ENCODE results near the gene ARHGAP8.

Gene ARHGAP8

DNA sequence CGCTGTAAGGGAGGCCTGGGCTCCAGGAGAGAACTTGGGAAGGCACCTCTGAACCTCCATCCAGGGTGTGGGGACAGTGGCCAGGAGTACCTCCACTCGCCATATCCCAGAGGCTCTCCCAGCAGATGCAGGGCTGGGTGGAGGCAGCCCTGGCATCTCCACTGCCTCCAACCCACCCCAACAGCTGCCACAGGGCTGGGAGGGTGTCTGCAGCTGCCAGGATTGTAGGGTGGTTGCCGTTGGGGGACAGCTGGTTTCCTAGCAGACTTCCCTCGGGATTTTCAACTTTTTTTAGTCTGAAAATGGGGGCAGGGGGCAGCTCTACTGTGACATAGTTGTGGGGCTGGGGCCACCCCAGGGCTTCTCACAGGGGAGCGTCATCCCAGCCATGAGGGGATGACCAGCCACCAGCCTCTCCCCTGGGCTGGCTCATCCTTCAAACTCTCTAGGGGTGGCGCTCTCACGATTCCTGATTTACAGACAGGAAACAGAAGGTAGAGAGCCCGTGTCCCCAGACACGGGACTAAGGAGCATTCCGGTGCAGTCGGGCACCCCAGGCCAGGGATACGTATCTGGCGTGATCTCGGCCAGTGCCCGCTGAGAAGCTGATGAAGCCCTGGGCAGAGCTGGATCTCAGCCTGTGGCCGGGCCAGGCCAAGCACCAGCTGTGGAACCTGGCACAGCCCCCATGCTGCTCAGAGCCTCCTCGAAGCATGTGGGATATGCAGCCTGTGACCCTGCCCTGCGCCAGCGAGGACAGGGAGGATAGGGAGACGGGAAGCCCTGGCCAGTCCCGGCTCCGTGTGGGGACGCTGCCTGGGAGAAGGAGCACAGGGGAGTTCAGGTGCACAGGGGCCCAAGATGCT, 40.5 kb upstream of the ARHGAP8 start:
- H3K27me3 ChIP-seq (ENCODE audit: insufficient read depth, poor library complexity, severe bottlenecking) = no peaks in the 10 kb centered on the region
- TF ChIP-seq GABPA (IDR thresholded peaks at IDR 0.05; ENCODE audit: low read depth) = no peak
- no peak for DNase-seq (ENCODE audit: low read depth in 1 of 2, low spot score in 1 of 2)
- no peak overlapping the region for H3K27ac ChIP-seq (replicated peaks)
- H3K4me3 ChIP-seq (replicated peaks; ENCODE audit: insufficient read depth, low read length) = no peak overlapping the region

- H3K27ac ChIP-seq (replicated peaks) = no peak overlapping the region
- no peak overlapping the region for H3K4me3 ChIP-seq (replicated peaks; ENCODE audit: insufficient read depth, low read length)
- H3K27me3 ChIP-seq (ENCODE audit: insufficient read depth, poor library complexity, severe bottlenecking) = no peaks in the 10 kb centered on the region
- TF ChIP-seq GABPA (IDR thresholded peaks at IDR 0.05; ENCODE audit: low read depth) (no peak), POLR2AphosphoS5 (IDR thresholded peaks at IDR 0.05; ENCODE audit: low read depth) (no peak), REST (IDR thresholded peaks at IDR 0.05; ENCODE audit: insufficient replicate concordance, low read depth) (no peak), SPI1 (IDR thresholded peaks at IDR 0.05; ENCODE audit: borderline replicate concordance, low read depth) (no peak)
- TF ChIP-seq, protein P1, sequence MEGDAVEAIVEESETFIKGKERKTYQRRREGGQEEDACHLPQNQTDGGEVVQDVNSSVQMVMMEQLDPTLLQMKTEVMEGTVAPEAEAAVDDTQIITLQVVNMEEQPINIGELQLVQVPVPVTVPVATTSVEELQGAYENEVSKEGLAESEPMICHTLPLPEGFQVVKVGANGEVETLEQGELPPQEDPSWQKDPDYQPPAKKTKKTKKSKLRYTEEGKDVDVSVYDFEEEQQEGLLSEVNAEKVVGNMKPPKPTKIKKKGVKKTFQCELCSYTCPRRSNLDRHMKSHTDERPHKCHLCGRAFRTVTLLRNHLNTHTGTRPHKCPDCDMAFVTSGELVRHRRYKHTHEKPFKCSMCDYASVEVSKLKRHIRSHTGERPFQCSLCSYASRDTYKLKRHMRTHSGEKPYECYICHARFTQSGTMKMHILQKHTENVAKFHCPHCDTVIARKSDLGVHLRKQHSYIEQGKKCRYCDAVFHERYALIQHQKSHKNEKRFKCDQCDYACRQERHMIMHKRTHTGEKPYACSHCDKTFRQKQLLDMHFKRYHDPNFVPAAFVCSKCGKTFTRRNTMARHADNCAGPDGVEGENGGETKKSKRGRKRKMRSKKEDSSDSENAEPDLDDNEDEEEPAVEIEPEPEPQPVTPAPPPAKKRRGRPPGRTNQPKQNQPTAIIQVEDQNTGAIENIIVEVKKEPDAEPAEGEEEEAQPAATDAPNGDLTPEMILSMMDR (IDR thresholded peaks at IDR 0.05; ENCODE audit: insufficient read depth, low read length) = no peak
- DNase-seq (ENCODE audit: low read depth in 1 of 2, low spot score in 1 of 2) = no peak
These were observed 39.4 kb upstream of the ARHGAP8 start for GRCh38 chr22:44712962-44713361.

- TF ChIP-seq GABPA (IDR thresholded peaks at IDR 0.05; ENCODE audit: low read depth) (no peak), POLR2AphosphoS5 (IDR thresholded peaks at IDR 0.05; ENCODE audit: low read depth) (no peak), REST (IDR thresholded peaks at IDR 0.05; ENCODE audit: insufficient replicate concordance, low read depth) (no peak), SPI1 (IDR thresholded peaks at IDR 0.05; ENCODE audit: borderline replicate concordance, low read depth) (no peak)
- TF ChIP-seq, protein P1 (IDR thresholded peaks at IDR 0.05; ENCODE audit: insufficient read depth, low read length) = no peak
- no peak overlapping the region for H3K27ac ChIP-seq (replicated peaks)
- H3K27me3 ChIP-seq (ENCODE audit: insufficient read depth, poor library complexity, severe bottlenecking) = no peaks in the 10 kb centered on the region
- no peak for DNase-seq (ENCODE audit: low read depth in 1 of 2, low spot score in 1 of 2)
- H3K4me3 ChIP-seq (replicated peaks; ENCODE audit: insufficient read depth, low read length) = no peak overlapping the region
These were observed 37.5 kb upstream of the ARHGAP8 start for GRCh38 chr22:44714703-44715350.

DNA sequence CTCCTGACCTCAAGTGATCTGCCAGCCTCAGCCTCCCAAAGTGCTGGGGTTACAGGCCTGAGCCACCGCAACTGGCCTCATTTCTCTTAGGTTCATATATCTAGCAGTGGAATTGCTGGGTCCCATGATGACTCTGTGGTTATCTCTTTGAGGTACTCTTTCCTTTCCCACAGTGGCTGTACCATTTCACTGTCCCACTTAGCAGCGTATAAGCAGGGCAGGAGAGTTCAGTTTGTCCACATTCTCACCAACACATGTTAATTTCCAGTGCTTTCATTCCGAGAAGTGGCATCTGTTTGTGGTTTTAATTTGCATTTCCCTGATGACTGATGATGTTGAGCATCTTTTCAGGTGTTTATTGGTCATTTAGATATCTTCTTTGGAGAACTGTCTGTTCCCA, 34.0 kb upstream of the ARHGAP8 start:
- no peak for TF ChIP-seq GABPA (IDR thresholded peaks at IDR 0.05; ENCODE audit: low read depth)
- TF ChIP-seq, protein P1 (IDR thresholded peaks at IDR 0.05; ENCODE audit: insufficient read depth, low read length) = no peak
- no peak for TF ChIP-seq SPI1 (IDR thresholded peaks at IDR 0.05; ENCODE audit: borderline replicate concordance, low read depth)
- no peak for TF ChIP-seq REST (IDR thresholded peaks at IDR 0.05; ENCODE audit: insufficient replicate concordance, low read depth)
- no peak for TF ChIP-seq POLR2AphosphoS5 (IDR thresholded peaks at IDR 0.05; ENCODE audit: low read depth)
- Histone ChIP-seq H3K27me3 (ENCODE audit: insufficient read depth, poor library complexity, severe bottlenecking) (no peaks in the 10 kb centered on the region), H3K4me3 (replicated peaks; ENCODE audit: insufficient read depth, low read length) (no peak overlapping the region), H3K27ac (replicated peaks) (no peak overlapping the region)
- no peak for DNase-seq (ENCODE audit: low read depth in 1 of 2, low spot score in 1 of 2)

Measured in HL-60 (cell line).